HepG2 (cell line): Measurements from ENCODE around the gene NUP35. TPM values are rescaled to one million over a fixed set of nuclear protein-coding genes. Genes with fewer than 3 reads are reported as not detected.

Experiments
- ATAC-seq: fragments of 200-7000 bp; cut with Tn5 transposase; 3 replicates; pipeline ENCODE4 v1.9.1; 2020; ENCODE audit warnings: mild to moderate bottlenecking, moderate library complexity
- BruUV-seq: library from RNA; stranded (reverse); fragments of 400-500 nt; replicated peaks from 2 replicates; lab custom pipeline; 2021; lab: Mats Ljungman, UMichigan
- CTCF ChIA-PET: fragments of 300-600 bp; formaldehyde crosslinking; extraction: SDS; loops from one replicate; lab custom pipeline; 2021; ENCODE audit warnings: low total read pairs, inconsistent platforms, low intra/inter-chr PET ratio; lab: Yijun Ruan, JAX
- POLR2A ChIA-PET: fragments of 350-600 bp; sonication (Branson Sonifier 250); formaldehyde crosslinking; loops from one replicate; lab custom pipeline; 2020; ENCODE audit warnings: antibody characterized with exemption, inconsistent platforms; lab: Yijun Ruan, JAX
- DNase-seq: peaks from one replicate; pipeline ENCODE4 v3.0.0-alpha.2; 2015; ENCODE audit warnings: low spot score
- FAIRE-seq: peaks from 3 replicates; lab custom pipeline; 2011; peaks lifted over from hg19 to GRCh38; lab: Jason Lieb, UNC
- H2AFZ ChIP-seq: one replicate; pipeline ENCODE4 v1.6.1; 2011; ENCODE audit warnings: low read length, inconsistent platforms
- H3K27ac ChIP-seq: fragments of 300-600 bp; 3 replicates; pipeline ENCODE4 v1.8.0; 2011; ENCODE audit warnings: mixed run types, mild to moderate bottlenecking, mixed read lengths, low read length, inconsistent platforms; ENCODE audit not compliant: insufficient read depth; ENCODE audit errors: extremely low read length
- H3K27me3 ChIP-seq, 2 experiments: fragments of 200-600 bp in 1 of 2; 2 replicates in 1 of 2; 3 replicates in 1 of 2; pipeline versions ENCODE4 v1.6.0 to v1.8.0; 2011; ENCODE audit warnings: low read length in 2 of 2, mild to moderate bottlenecking in 2 of 2, moderate library complexity in 2 of 2, inconsistent platforms in 1 of 2; ENCODE audit not compliant: insufficient read depth in 2 of 2, control insufficient read depth in 1 of 2
- H3K36me3 ChIP-seq, 2 experiments: fragments of 200-600 bp in 1 of 2; replicated peaks in 1 of 2; 2 replicates in 1 of 2; 3 replicates in 1 of 2; pipeline versions ENCODE4 v1.5.1 to v1.8.0; 2011; ENCODE audit warnings: low read length in 2 of 2, inconsistent platforms in 1 of 2; ENCODE audit not compliant: insufficient read depth in 2 of 2, control insufficient read depth in 1 of 2
- H3K4me1 ChIP-seq: 2 replicates; pipeline ENCODE4 v1.5.1; 2012; ENCODE audit warnings: low read length, inconsistent platforms; ENCODE audit not compliant: insufficient read depth
- H3K4me2 ChIP-seq: 2 replicates; pipeline ENCODE4 v1.6.0; 2011; ENCODE audit warnings: low read depth, low read length, inconsistent platforms
- H3K4me3 ChIP-seq, 3 experiments: fragments of 200-600 bp in 1 of 3; sonication (generic), shearing (Covaris generic) in 1 of 3; replicated peaks in 1 of 3; 2 replicates each; pipeline ENCODE4 v1.5.1; 2011 to 2016; ENCODE audit warnings: low read length in 3 of 3, inconsistent platforms in 2 of 3, low read depth in 2 of 3, mild to moderate bottlenecking in 2 of 3, control low read depth in 1 of 3, mixed read lengths in 1 of 3; ENCODE audit not compliant: insufficient read depth in 1 of 3
- H3K79me2 ChIP-seq: one replicate; pipeline ENCODE4 v1.6.1; 2011; ENCODE audit warnings: low read length, inconsistent platforms; ENCODE audit not compliant: insufficient read depth
- H3K9ac ChIP-seq: 2 replicates; pipeline ENCODE4 v1.6.0; 2011; ENCODE audit warnings: mild to moderate bottlenecking, low read depth, low read length, inconsistent platforms; ENCODE audit not compliant: insufficient read depth
- H3K9me3 ChIP-seq: 2 replicates; pipeline ENCODE4 v1.5.1; 2012; ENCODE audit warnings: mild to moderate bottlenecking, low read length
- H4K20me1 ChIP-seq: 2 replicates; pipeline ENCODE4 v1.6.0; 2011; ENCODE audit warnings: inconsistent platforms, mild to moderate bottlenecking, low read length, moderate library complexity; ENCODE audit not compliant: insufficient read depth
- ATF3 ChIP-seq: sonication (generic); formaldehyde crosslinking; IDR thresholded peaks from 2 replicates; pipeline ENCODE4 v1.4.0; 2020; ENCODE audit warnings: missing genetic modification reagents
- IKZF5 ChIP-seq: IDR thresholded peaks from 2 replicates; pipeline ENCODE4 v1.6.1; 2018; ENCODE audit warnings: missing genetic modification reagents, mild to moderate bottlenecking, missing compliant biosample characterization
- MAX ChIP-seq: IDR thresholded peaks from 2 replicates; pipeline ENCODE4 v1.6.1; 2012; ENCODE audit warnings: inconsistent platforms
- MEIS2 ChIP-seq: sonication (generic); formaldehyde crosslinking; IDR thresholded peaks from 2 replicates; pipeline ENCODE4 v1.9.0; 2021; ENCODE audit warnings: mild to moderate bottlenecking, missing genetic modification reagents
- MYPOP ChIP-seq: sonication (generic); formaldehyde crosslinking; IDR thresholded peaks from 2 replicates; pipeline ENCODE4 v1.8.1; 2023; ENCODE audit warnings: mild to moderate bottlenecking, moderate library complexity, missing genetic modification reagents
- PBX2 ChIP-seq: IDR thresholded peaks from 2 replicates; pipeline ENCODE4 v1.6.1; 2016; ENCODE audit warnings: control low read depth
- POGK ChIP-seq: sonication (generic); formaldehyde crosslinking; conservative IDR thresholded peaks from 2 replicates; pipeline ENCODE4 v1.8.0; 2022; ENCODE audit warnings: mild to moderate bottlenecking, moderate library complexity, missing genetic modification reagents
- RBAK ChIP-seq: sonication (generic); formaldehyde crosslinking; IDR thresholded peaks from 2 replicates; pipeline ENCODE4 v1.5.1; 2020; ENCODE audit warnings: mild to moderate bottlenecking, missing genetic modification reagents
- RFX1 ChIP-seq: fragments of 450-650 bp; IDR thresholded peaks from 2 replicates; pipeline ENCODE4 v1.6.1; 2017
- SP1 ChIP-seq, 2 experiments: fragments of 450-650 bp in 1 of 2; sonication (generic) in 1 of 2; formaldehyde crosslinking in 1 of 2; IDR thresholded peaks; 2 replicates each; pipeline versions ENCODE4 v1.4.0 to v1.6.1; 2016 to 2020; ENCODE audit warnings: missing genetic modification reagents in 1 of 2
- TCF7 ChIP-seq: sonication (generic); IDR thresholded peaks from 2 replicates; pipeline ENCODE4 v1.6.1; 2016; ENCODE audit warnings: antibody characterized with exemption, low read depth
- ZNF280B ChIP-seq: sonication (generic); formaldehyde crosslinking; IDR thresholded peaks from 2 replicates; pipeline ENCODE4 v1.5.0; 2020; ENCODE audit warnings: missing genetic modification reagents, mild to moderate bottlenecking, borderline replicate concordance
- ZNF430 ChIP-seq: sonication (generic); formaldehyde crosslinking; IDR thresholded peaks from 2 replicates; pipeline ENCODE4 v1.9.0; 2021; ENCODE audit warnings: mild to moderate bottlenecking, missing genetic modification reagents
- ZNF512B ChIP-seq: sonication (generic); formaldehyde crosslinking; IDR thresholded peaks from 2 replicates; pipeline ENCODE4 v1.5.1; 2020; ENCODE audit warnings: missing genetic modification reagents, mild to moderate bottlenecking, borderline replicate concordance
- ZNF557 ChIP-seq: sonication (generic); formaldehyde crosslinking; IDR thresholded peaks from 2 replicates; pipeline ENCODE4 v1.4.0; 2020; ENCODE audit warnings: missing genetic modification reagents
- WGBS: methylation state at CpG from one replicate; pipeline ENCODE4 v1.1.6; 2017; ENCODE audit warnings: low lambda C conversion rate; 5-methylcytosine and 5-hydroxymethylcytosine counted together
- in situ Hi-C: cut with HindIII; loops from 2 replicates; pipeline ENCODE4 v1.10.0; 2017; ENCODE audit warnings: low pct_unique_long_range_greater_than_20kb; ENCODE audit not compliant: extremely low pct_ligation_motif_present
- intact Hi-C: fragments of 100-400 bp; cut with micrococcal nuclease; formaldehyde crosslinking; loops from one replicate; pipeline ENCODE4 v1.10.0; 2022; ENCODE audit not compliant: unreplicated experiment
- polyA plus RNA-seq, 8 experiments: library from polyadenylated mRNA; depleted of rRNA in 3 of 8; stranded (reverse) in 7 of 8; unstranded in 1 of 8; fragments of >200 nt; fragmentation: Illumina TruSeq in 4 of 8; extraction: Trizol in 4 of 8; gene quantifications; 2 replicates each; pipeline versions ENCODE4 v1.2.1 to v1.2.3, GENCODE V29; 2011 to 2016; ENCODE audit warnings: low read depth in 4 of 8, missing spikeins in 1 of 8, mixed read lengths in 1 of 8; ENCODE audit not compliant: insufficient read depth in 1 of 8
- total RNA-seq, 5 experiments: library from RNA; depleted of rRNA; stranded (reverse); fragments of >200 nt; fragmentation: Illumina TruSeq; extraction: Trizol; gene quantifications; 2 replicates each; pipeline ENCODE4 v1.2.3, GENCODE V29; 2016; ENCODE audit warnings: low read depth in 1 of 5

The NUP35 gene
- total and polyA plus RNA-seq, 2 of the 13 experiments (the other 11 are each of a cell fraction or from before 2014, with no cell fraction given), result 16.9 to 53.6 TPM

GRCh38 chr2:183204397-183204796 lies 80.2 kb downstream of the NUP35 start:
- H3K27ac ChIP-seq, result no peak overlapping the region
- CTCF ChIA-PET, result no interaction called here
- no TSS peak for BruUV-seq
- TF ChIP-seq ATF3 (CRISPR knock-in tag), result no peak
- no peak for TF ChIP-seq RBAK (CRISPR knock-in tag)
- TF ChIP-seq ZNF512B, result no peak
- no peak for TF ChIP-seq PBX2 (CRISPR knock-in tag)
- no peak for TF ChIP-seq ZNF430 (CRISPR knock-in tag)
- no peak for TF ChIP-seq SP1 (IDR thresholded peaks at IDR 0.05)
- TF ChIP-seq SP1 (CRISPR knock-in tag; IDR thresholded peaks at IDR 0.05), result no peak
- no peak for TF ChIP-seq RFX1
- TF ChIP-seq POGK, result no peak
- no peak for TF ChIP-seq ZNF557 (CRISPR knock-in tag)
- no peak for TF ChIP-seq TCF7
- TF ChIP-seq MYPOP (CRISPR knock-in tag), result no peak
- no peak for TF ChIP-seq ZNF280B (CRISPR knock-in tag)
- TF ChIP-seq MEIS2 (CRISPR knock-in tag), result no peak
- TF ChIP-seq MAX, result no peak
- no peak for TF ChIP-seq IKZF5

More at GRCh38 chr2:183204397-183204796, 80.2 kb downstream of the NUP35 start:
- Histone ChIP-seq H3K4me2 (no peak overlapping the region), H2AFZ (no peak overlapping the region), H3K27me3 (no peaks in the 10 kb centered on the region), H3K9ac (no peak overlapping the region), H3K36me3 (no peaks in the 10 kb centered on the region), H3K4me1 (peaks cover 17% of the 10 kb centered on the region), H4K20me1 (no peaks in the 10 kb centered on the region), H3K79me2 (no peaks in the 10 kb centered on the region), H3K4me3 (no peak overlapping the region), H3K9me3 (peaks cover 3% of the 10 kb centered on the region)
- DNase-seq, result no peak
- in situ Hi-C loops (no loop called here), intact Hi-C loops (no loop called here)
- POLR2A ChIA-PET, result no interaction called here
- 98% methylated on average over 1 of the region's 1 CpG for WGBS
- no peak for ATAC-seq
- no peak for FAIRE-seq
